Sigmoid colon (tissue), 4 donors: ENCODE results near the gene FGFBP1.

Experiments
- POLR2A ChIP-seq, 2 donors: fragments of 450-650 bp; IDR thresholded peaks; one replicate each; pipeline ENCODE4 v1.6.1; 2016; ENCODE audit warnings: antibody characterized with exemption in 2 of 2, mild to moderate bottlenecking in 2 of 2, moderate library complexity in 2 of 2
- POLR2AphosphoS5 ChIP-seq, 4 donors: sonication (generic); formaldehyde crosslinking; IDR thresholded peaks; one replicate each; pipeline ENCODE4 v1.6.1; 2017; ENCODE audit warnings: antibody characterized with exemption in 4 of 4

GRCh38 chr4:15982842-15983524, 44.4 kb upstream of the FGFBP1 start:
- TF ChIP-seq POLR2A (IDR thresholded peaks at IDR 0.05) (no peak), POLR2AphosphoS5 (IDR thresholded peaks at IDR 0.05) (no peak)
